Stimulated activated CD8-positive, alpha-beta memory T cell treated with anti-CD3 and anti-CD28 coated beads, Interleukin-7, amount 100 ng/mL, for 24 hours (primary cell): ENCODE measurements around the gene ARMC10.
"Not testable (repeated sequence)": the region's sequence is repeated elsewhere in the genome, so short reads cannot be mapped to it uniquely, and the experiment has no call there.

ENCODE experiments used
- DNase-seq: peaks from one replicate; pipeline ENCODE4 v3.0.0-alpha.2; 2020; ENCODE audit warnings: low read depth

ARMC10 gene

GRCh38 chr7:103078226-103078625 is 3.3 kb downstream of the ARMC10 start:
- not testable (repeated sequence) for DNase-seq

- DNase-seq: no peak
These were observed 4.9 kb downstream of the ARMC10 start for GRCh38 chr7:103079836-103080235.

- no peak for DNase-seq
These were observed 6.0 kb downstream of the ARMC10 start for GRCh38 chr7:103080923-103081322.

- DNase-seq: no peak
These were observed 7.6 kb downstream of the ARMC10 start for GRCh38 chr7:103082497-103082896.

GRCh38 chr7:103083210-103083609 is 8.3 kb downstream of the ARMC10 start:
- DNase-seq: no peak

GRCh38 chr7:103092321-103092720 is 17.4 kb downstream of the ARMC10 start:
- DNase-seq: not testable (repeated sequence)

GRCh38 chr7:103093429-103093828 is 18.5 kb downstream of the ARMC10 start:
- DNase-seq: no peak

GRCh38 chr7:103094102-103094501 is 19.2 kb downstream of the ARMC10 start:
- DNase-seq: no peak

- not testable (repeated sequence) for DNase-seq
These were observed 20.6 kb downstream of the ARMC10 start for GRCh38 chr7:103095558-103095957.

- DNase-seq: no peak
These were observed 22.1 kb downstream of the ARMC10 start for GRCh38 chr7:103097041-103097440.

GRCh38 chr7:103100348-103100747 is 25.4 kb downstream of the ARMC10 start:
- no peak for DNase-seq

- DNase-seq: no peak
These were observed 26.6 kb downstream of the ARMC10 start for GRCh38 chr7:103101543-103101942.

GRCh38 chr7:103106005-103106702 is 31.2 kb downstream of the ARMC10 start:
- DNase-seq: no peak

GRCh38 chr7:103106703-103107070 is 31.7 kb downstream of the ARMC10 start:
- DNase-seq: not testable (repeated sequence)

GRCh38 chr7:103113164-103113563 is 38.2 kb downstream of the ARMC10 start:
- DNase-seq: no peak

GRCh38 chr7:103114576-103115008 is 39.7 kb downstream of the ARMC10 start:
- DNase-seq: no peak

- no peak for DNase-seq
These were observed 40.8 kb downstream of the ARMC10 start for GRCh38 chr7:103115771-103116170.

- DNase-seq: no peak
These were observed 41.6 kb downstream of the ARMC10 start for GRCh38 chr7:103116511-103116910.

GRCh38 chr7:103116991-103117390 is 42.1 kb downstream of the ARMC10 start:
- no peak for DNase-seq

GRCh38 chr7:103117465-103117864 is 42.5 kb downstream of the ARMC10 start:
- no peak for DNase-seq

- no peak for DNase-seq
These were observed 44.9 kb downstream of the ARMC10 start for GRCh38 chr7:103119791-103120291.

GRCh38 chr7:103120362-103120761 is 45.4 kb downstream of the ARMC10 start:
- no peak for DNase-seq

GRCh38 chr7:103121641-103122040 is 46.7 kb downstream of the ARMC10 start:
- no peak for DNase-seq

GRCh38 chr7:103123529-103123928 is 48.6 kb downstream of the ARMC10 start:
- DNase-seq: no peak
